ENCODE results near the gene LRP5. TPM values are rescaled to one million over a fixed set of nuclear protein-coding genes. Genes with fewer than 3 reads are reported as not detected.

LRP5 gene
- total RNA-seq, 1 donor from 2014 or later: 54.7 TPM

- Histone ChIP-seq H3K4me3 (no peak overlapping the region), H3K4me1 (peaks cover 77% of the 10 kb centered on the region), H3K36me3 (no peaks in the 10 kb centered on the region), H3K27me3 (ENCODE audit: low read depth) (no peaks in the 10 kb centered on the region), H3K27ac (replicated peaks) (peak overlapping the region; percentile 74), H3K9me3 (replicated peaks) (no peaks in the 10 kb centered on the region)
- intact Hi-C loops (cut with micrococcal nuclease): no loop called here
- no peak for DNase-seq
- TF ChIP-seq CTCF (IDR thresholded peaks at IDR 0.05; ENCODE audit: borderline replicate concordance): no peak
These were observed 9.1 kb downstream of the LRP5 start for GRCh38 chr11:68321293-68322051.

- no peak for DNase-seq
- TF ChIP-seq CTCF (IDR thresholded peaks at IDR 0.05; ENCODE audit: borderline replicate concordance): no peak
- H3K4me1 ChIP-seq: peaks cover 77% of the 10 kb centered on the region
These were observed 9.7 kb downstream of the LRP5 start for GRCh38 chr11:68322052-68322430.

GRCh38 chr11:68324241-68324640, 11.8 kb downstream of the LRP5 start:
- peaks cover 81% of the 10 kb centered on the region for H3K4me1 ChIP-seq

More at GRCh38 chr11:68322052-68322430, 9.7 kb downstream of the LRP5 start:
- Histone ChIP-seq H3K27ac (replicated peaks) (peak overlapping the region; percentile 74), H3K36me3 (no peaks in the 10 kb centered on the region), H3K4me3 (no peak overlapping the region), H3K9me3 (replicated peaks) (no peaks in the 10 kb centered on the region), H3K27me3 (ENCODE audit: low read depth) (no peaks in the 10 kb centered on the region)
- intact Hi-C loops (cut with micrococcal nuclease): no loop called here

GRCh38 chr11:68324695-68325094, 12.3 kb downstream of the LRP5 start:
- no peak for TF ChIP-seq CTCF (IDR thresholded peaks at IDR 0.05; ENCODE audit: borderline replicate concordance)
- intact Hi-C loops (cut with micrococcal nuclease): no loop called here
- Histone ChIP-seq H3K27me3 (ENCODE audit: low read depth) (no peaks in the 10 kb centered on the region), H3K9me3 (replicated peaks) (no peaks in the 10 kb centered on the region), H3K27ac (replicated peaks) (peak overlapping the region; percentile 42), H3K4me3 (no peak overlapping the region), H3K4me1 (peaks cover 86% of the 10 kb centered on the region), H3K36me3 (no peaks in the 10 kb centered on the region)
- DNase-seq: no peak

More at GRCh38 chr11:68324241-68324640, 11.8 kb downstream of the LRP5 start:
- TF ChIP-seq CTCF (IDR thresholded peaks at IDR 0.05; ENCODE audit: borderline replicate concordance): no peak
- DNase-seq: no peak
- no peak overlapping the region for H3K4me3 ChIP-seq
- no peak overlapping the region for H3K27ac ChIP-seq (replicated peaks)
- no peaks in the 10 kb centered on the region for H3K27me3 ChIP-seq (ENCODE audit: low read depth)
- H3K9me3 ChIP-seq (replicated peaks): no peaks in the 10 kb centered on the region
- intact Hi-C loops (cut with micrococcal nuclease): no loop called here
- H3K36me3 ChIP-seq: no peaks in the 10 kb centered on the region

GRCh38 chr11:68325183-68325906, 13.0 kb downstream of the LRP5 start:
- Histone ChIP-seq H3K4me3 (no peak overlapping the region), H3K27ac (replicated peaks) (peak overlapping the region; percentile 42), H3K27me3 (ENCODE audit: low read depth) (no peaks in the 10 kb centered on the region), H3K4me1 (peaks cover 92% of the 10 kb centered on the region), H3K36me3 (no peaks in the 10 kb centered on the region), H3K9me3 (replicated peaks) (no peaks in the 10 kb centered on the region)
- no peak for DNase-seq
- no peak for TF ChIP-seq CTCF (IDR thresholded peaks at IDR 0.05; ENCODE audit: borderline replicate concordance)
- intact Hi-C loops (cut with micrococcal nuclease): no loop called here

All from left ventricle myocardium inferior (tissue), 1 donor.